HG03066 (cell line): ENCODE measurements around the gene RRAGC.
"Not testable (repeated sequence)": the region's sequence is repeated elsewhere in the genome, so short reads cannot be mapped to it uniquely, and the experiment has no call there.

Experiments used
- ATAC-seq: cut with Tn5 transposase; IDR thresholded peaks from one replicate; pipeline ENCODE4 v1.9.1; 2021; ENCODE audit warnings: low read depth; ENCODE audit not compliant: unreplicated experiment

RRAGC gene

GRCh38 chr1:38818175-38818976 lies 41.2 kb downstream of the RRAGC start:
- no peak for ATAC-seq

- no peak for ATAC-seq
These were observed 42.1 kb downstream of the RRAGC start for GRCh38 chr1:38817267-38818174.

- ATAC-seq: peak; percentile 93
These were observed 43.5 kb downstream of the RRAGC start for GRCh38 chr1:38815903-38816627.

- ATAC-seq: no peak
These were observed 44.5 kb downstream of the RRAGC start for GRCh38 chr1:38814984-38815464.

- ATAC-seq: no peak
These were observed 45.1 kb downstream of the RRAGC start for GRCh38 chr1:38814444-38814983.

GRCh38 chr1:38812981-38813380 lies 46.6 kb downstream of the RRAGC start:
- no peak for ATAC-seq

- ATAC-seq: not testable (repeated sequence)
These were observed 48.1 kb downstream of the RRAGC start for GRCh38 chr1:38811466-38811865.

- ATAC-seq: no peak
These were observed 53.5 kb downstream of the RRAGC start for GRCh38 chr1:38806090-38806489.

- ATAC-seq: no peak
These were observed 54.5 kb downstream of the RRAGC start for GRCh38 chr1:38805036-38805435.

GRCh38 chr1:38804062-38804886 lies 55.3 kb downstream of the RRAGC start:
- no peak for ATAC-seq

- no peak for ATAC-seq
These were observed 55.9 kb downstream of the RRAGC start for GRCh38 chr1:38803647-38804046.

GRCh38 chr1:38800720-38801671 lies 58.6 kb downstream of the RRAGC start:
- no peak for ATAC-seq

- no peak for ATAC-seq
These were observed 66.3 kb downstream of the RRAGC start for GRCh38 chr1:38793299-38793698.

GRCh38 chr1:38791892-38792291 lies 67.7 kb downstream of the RRAGC start:
- ATAC-seq: no peak

- ATAC-seq: no peak
These were observed 68.4 kb downstream of the RRAGC start for GRCh38 chr1:38791164-38791515.

- no peak for ATAC-seq
These were observed 69.0 kb downstream of the RRAGC start for GRCh38 chr1:38790422-38791163.

GRCh38 chr1:38789498-38790169 lies 69.9 kb downstream of the RRAGC start:
- ATAC-seq: no peak
